Sigmoid colon (tissue), 7 donors: ENCODE results near the gene CNKSR2. TPM values are rescaled to one million over a fixed set of nuclear protein-coding genes. Genes with fewer than 3 reads are reported as not detected.

Experiments
- DNase-seq: peaks from one replicate; pipeline ENCODE4 v3.0.0-alpha.2; 2019
- H3K27ac ChIP-seq, 4 donors: fragments of 200-600 bp; sonication (generic); one replicate each; pipeline ENCODE4 v1.5.1; 2016 to 2019; ENCODE audit warnings: mild to moderate bottlenecking in 1 of 4
- H3K27me3 ChIP-seq, 3 donors: fragments of 200-600 bp; sonication (generic); one replicate each; pipeline ENCODE4 v1.5.1; 2019; ENCODE audit warnings: mild to moderate bottlenecking in 1 of 3
- H3K36me3 ChIP-seq, 4 donors: fragments of 200-600 bp; sonication (generic); one replicate each; pipeline ENCODE4 v1.5.1; 2016 to 2019
- H3K4me1 ChIP-seq, 4 donors: fragments of 200-600 bp; sonication (generic); one replicate each; pipeline ENCODE4 v1.5.1; 2017 to 2019
- H3K4me3 ChIP-seq, 4 donors: fragments of 200-600 bp; sonication (generic); one replicate each; pipeline ENCODE4 v1.5.1; 2017 to 2019; ENCODE audit warnings: mild to moderate bottlenecking in 2 of 4, moderate library complexity in 1 of 4
- H3K9me3 ChIP-seq, 4 donors: fragments of 200-600 bp in 3 of 4; sonication (generic) in 3 of 4; one replicate each; pipeline versions ENCODE4 v1.5.1 to v1.6.1; 2013 to 2019
- EP300 ChIP-seq, 4 donors: sonication (generic); formaldehyde crosslinking; IDR thresholded peaks; one replicate each; pipeline ENCODE4 v1.6.1; 2017; ENCODE audit warnings: antibody characterized with exemption in 4 of 4
- POLR2A ChIP-seq, 2 donors: fragments of 450-650 bp; IDR thresholded peaks; one replicate each; pipeline ENCODE4 v1.6.1; 2016; ENCODE audit warnings: antibody characterized with exemption in 2 of 2, mild to moderate bottlenecking in 2 of 2, moderate library complexity in 2 of 2
- POLR2AphosphoS5 ChIP-seq, 4 donors: sonication (generic); formaldehyde crosslinking; IDR thresholded peaks; one replicate each; pipeline ENCODE4 v1.6.1; 2017; ENCODE audit warnings: antibody characterized with exemption in 4 of 4
- WGBS, 2 donors: extraction: QIAGEN DNeasy Blood & Tissue Kit; methylation state at CpG; one replicate each; pipeline ENCODE4 v1.1.7; 2013; 5-methylcytosine and 5-hydroxymethylcytosine counted together
- intact Hi-C: fragments of 100-400 bp; cut with DNase I; formaldehyde crosslinking; loops from one replicate; pipeline ENCODE4 v1.15.1; 2023
- polyA plus RNA-seq, 3 donors: library from polyadenylated mRNA; stranded (reverse); fragments of 200-250 nt; gene quantifications; one replicate each; pipeline ENCODE4 v1.2.3, GENCODE V29; 2013
- total RNA-seq, 4 donors: library from RNA; depleted of rRNA; stranded (reverse); fragments of >200 nt; gene quantifications; one replicate each; pipeline ENCODE4 v1.1.0, GENCODE V29; 2016
- TF ChIP-seq, protein P1 (sequence below), 4 experiments: fragments of 450-650 bp in 3 of 4; fragments of 200-600 bp in 1 of 4; IDR thresholded peaks; one replicate each; pipeline ENCODE4 v1.5.1; 2016 to 2019; ENCODE audit warnings: antibody characterized with exemption in 4 of 4, mild to moderate bottlenecking in 3 of 4, moderate library complexity in 2 of 4
- donor health status: healthy with polysubstance abuse.
- donor health status: Bipolar disorder and iron deficiency.
- donor health status: healthy.

Gene CNKSR2
- total and polyA plus RNA-seq, 7 donors = 0.60 to 6.1 (median 3.3) TPM; not detected in 1

DNA sequence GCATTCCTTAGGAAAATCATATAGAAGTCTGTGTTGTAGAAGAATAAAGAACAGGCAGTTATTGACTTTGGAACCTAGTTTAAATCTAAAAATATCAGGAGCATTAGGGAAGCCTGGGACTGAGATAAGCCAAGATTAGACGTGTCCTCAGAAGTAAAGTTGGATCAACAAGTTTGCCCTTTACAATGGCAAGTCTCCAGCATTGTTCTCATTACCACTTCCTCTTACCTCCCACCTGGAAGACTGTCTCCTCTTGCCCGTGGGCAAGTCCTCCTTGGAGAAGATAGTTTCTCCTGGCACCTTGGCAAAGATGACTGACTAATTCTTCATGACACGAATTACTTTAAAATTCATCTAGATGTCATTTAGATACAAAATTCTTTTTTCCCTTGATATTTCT lies 37.8 kb downstream of the CNKSR2 start:
- TF ChIP-seq, protein P1, sequence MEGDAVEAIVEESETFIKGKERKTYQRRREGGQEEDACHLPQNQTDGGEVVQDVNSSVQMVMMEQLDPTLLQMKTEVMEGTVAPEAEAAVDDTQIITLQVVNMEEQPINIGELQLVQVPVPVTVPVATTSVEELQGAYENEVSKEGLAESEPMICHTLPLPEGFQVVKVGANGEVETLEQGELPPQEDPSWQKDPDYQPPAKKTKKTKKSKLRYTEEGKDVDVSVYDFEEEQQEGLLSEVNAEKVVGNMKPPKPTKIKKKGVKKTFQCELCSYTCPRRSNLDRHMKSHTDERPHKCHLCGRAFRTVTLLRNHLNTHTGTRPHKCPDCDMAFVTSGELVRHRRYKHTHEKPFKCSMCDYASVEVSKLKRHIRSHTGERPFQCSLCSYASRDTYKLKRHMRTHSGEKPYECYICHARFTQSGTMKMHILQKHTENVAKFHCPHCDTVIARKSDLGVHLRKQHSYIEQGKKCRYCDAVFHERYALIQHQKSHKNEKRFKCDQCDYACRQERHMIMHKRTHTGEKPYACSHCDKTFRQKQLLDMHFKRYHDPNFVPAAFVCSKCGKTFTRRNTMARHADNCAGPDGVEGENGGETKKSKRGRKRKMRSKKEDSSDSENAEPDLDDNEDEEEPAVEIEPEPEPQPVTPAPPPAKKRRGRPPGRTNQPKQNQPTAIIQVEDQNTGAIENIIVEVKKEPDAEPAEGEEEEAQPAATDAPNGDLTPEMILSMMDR (IDR thresholded peaks at IDR 0.05) = no peak
- TF ChIP-seq POLR2A (IDR thresholded peaks at IDR 0.05) (no peak), POLR2AphosphoS5 (IDR thresholded peaks at IDR 0.05) (no peak), EP300 (IDR thresholded peaks at IDR 0.05) (no peak)
- H3K27me3 ChIP-seq = no peaks in the 10 kb centered on the region
- WGBS, 2 donors = 35 to 69% methylated on average over 3 of the region's 3 CpGs
- no peaks in the 10 kb centered on the region for H3K9me3 ChIP-seq
- no peak for DNase-seq
- H3K27ac ChIP-seq = no peak overlapping the region
- no peak overlapping the region for H3K4me3 ChIP-seq
- no peaks in the 10 kb centered on the region for H3K36me3 ChIP-seq
- H3K4me1 ChIP-seq = no peaks in the 10 kb centered on the region
- intact Hi-C loops = no loop called here

- Histone ChIP-seq H3K27ac (no peak overlapping the region), H3K9me3 (no peaks in the 10 kb centered on the region), H3K4me1 (no peaks in the 10 kb centered on the region), H3K27me3 (no peaks in the 10 kb centered on the region), H3K36me3 (no peaks in the 10 kb centered on the region), H3K4me3 (no peak overlapping the region)
- intact Hi-C loops = no loop called here
- DNase-seq = no peak
- WGBS, 2 donors = 87% methylated on average over 3 of the region's 3 CpGs
- TF ChIP-seq POLR2AphosphoS5 (IDR thresholded peaks at IDR 0.05) = no peak
- TF ChIP-seq POLR2A (IDR thresholded peaks at IDR 0.05) = no peak
- TF ChIP-seq, protein P1 (IDR thresholded peaks at IDR 0.05) = no peak
- no peak for TF ChIP-seq EP300 (IDR thresholded peaks at IDR 0.05)
Measured at GRCh38 chrX:21412883-21413282, 38.7 kb downstream of the CNKSR2 start.

DNA sequence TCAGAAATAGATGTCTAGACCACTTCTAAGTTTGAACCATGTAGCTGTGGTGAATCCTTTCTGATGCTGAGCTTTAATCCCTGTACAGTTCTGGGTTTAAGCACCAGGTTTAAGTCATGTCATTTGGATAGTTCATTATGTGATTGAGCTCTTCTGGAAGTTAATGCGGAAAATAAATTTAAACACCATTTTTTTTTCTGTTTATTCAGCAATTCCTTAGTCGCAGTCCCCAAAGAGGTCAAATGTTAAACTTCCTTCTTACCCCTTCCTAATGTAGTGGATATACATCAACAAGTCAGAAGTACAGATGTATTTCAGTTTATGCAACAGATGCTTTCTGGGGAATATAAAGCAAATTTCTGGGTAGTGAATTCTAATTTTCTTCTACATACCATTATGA lies 52.9 kb downstream of the CNKSR2 start:
- no peak for DNase-seq
- TF ChIP-seq EP300 (IDR thresholded peaks at IDR 0.05) = no peak
- no peak for TF ChIP-seq POLR2A (IDR thresholded peaks at IDR 0.05)
- TF ChIP-seq, protein P1 (IDR thresholded peaks at IDR 0.05) = no peak
- TF ChIP-seq POLR2AphosphoS5 (IDR thresholded peaks at IDR 0.05) = no peak
- no peaks in the 10 kb centered on the region for H3K27me3 ChIP-seq
- no peak overlapping the region for H3K27ac ChIP-seq
- no peaks in the 10 kb centered on the region for H3K4me1 ChIP-seq
- no peaks in the 10 kb centered on the region for H3K36me3 ChIP-seq
- intact Hi-C loops = no loop called here
- 84 to 90% methylated on average over 2 of the region's 2 CpGs for WGBS, 2 donors
- H3K9me3 ChIP-seq = no peaks in the 10 kb centered on the region
- H3K4me3 ChIP-seq = no peak overlapping the region

GRCh38 chrX:21437036-21437435 lies 62.8 kb downstream of the CNKSR2 start:
- H3K4me3 ChIP-seq = no peak overlapping the region
- H3K27me3 ChIP-seq = no peaks in the 10 kb centered on the region
- H3K27ac ChIP-seq = no peak overlapping the region
- TF ChIP-seq POLR2A (IDR thresholded peaks at IDR 0.05) = no peak
- TF ChIP-seq, protein P1 (IDR thresholded peaks at IDR 0.05) = no peak
- TF ChIP-seq EP300 (IDR thresholded peaks at IDR 0.05) = no peak
- no peak for TF ChIP-seq POLR2AphosphoS5 (IDR thresholded peaks at IDR 0.05)
- no peak for DNase-seq
- H3K36me3 ChIP-seq = no peaks in the 10 kb centered on the region
- intact Hi-C loops = no loop called here
- WGBS, 2 donors = 87 to 90% methylated on average over 1 of the region's 1 CpG
- no peaks in the 10 kb centered on the region for H3K9me3 ChIP-seq
- no peaks in the 10 kb centered on the region for H3K4me1 ChIP-seq

GRCh38 chrX:21438792-21439191 lies 64.6 kb downstream of the CNKSR2 start:
- no peaks in the 10 kb centered on the region for H3K9me3 ChIP-seq
- no peaks in the 10 kb centered on the region for H3K4me1 ChIP-seq
- WGBS, 2 donors = 16 to 32% methylated on average over 1 of the region's 1 CpG
- DNase-seq = no peak
- TF ChIP-seq, protein P1 (IDR thresholded peaks at IDR 0.05) = no peak
- TF ChIP-seq POLR2A (IDR thresholded peaks at IDR 0.05) (no peak), EP300 (IDR thresholded peaks at IDR 0.05) (no peak), POLR2AphosphoS5 (IDR thresholded peaks at IDR 0.05) (no peak)
- H3K4me3 ChIP-seq = no peak overlapping the region
- H3K27ac ChIP-seq = no peak overlapping the region
- intact Hi-C loops = no loop called here
- no peaks in the 10 kb centered on the region for H3K27me3 ChIP-seq
- H3K36me3 ChIP-seq = no peaks in the 10 kb centered on the region
